MG63 (cell line): ENCODE results near the gene CDK2AP2. TPM values are rescaled to one million over a fixed set of nuclear protein-coding genes. Genes with fewer than 3 reads are reported as not detected.
"Not testable (repeated sequence)": the region's sequence is repeated elsewhere in the genome, so short reads cannot be mapped to it uniquely, and the experiment has no call there.

Experiments used
- DNase-seq: peaks from one replicate; pipeline ENCODE4 v3.0.0-alpha.2; 2020
- H3K27me3 ChIP-seq: fragments of 250-450 bp; sonication (Bioruptor Pico); 2 replicates; pipeline ENCODE4 v1.5.1; 2020; ENCODE audit warnings: mild to moderate bottlenecking, moderate library complexity
- H3K36me3 ChIP-seq: fragments of 250-450 bp; sonication (Bioruptor Pico); 2 replicates; pipeline ENCODE4 v1.5.1; 2020; ENCODE audit warnings: mild to moderate bottlenecking, moderate library complexity
- H3K4me3 ChIP-seq: fragments of 250-450 bp; sonication (Bioruptor Pico); 2 replicates; pipeline ENCODE4 v1.5.1; 2020; ENCODE audit warnings: mild to moderate bottlenecking, moderate library complexity
- H3K9me3 ChIP-seq: fragments of 250-450 bp; sonication (Bioruptor Pico); 2 replicates; pipeline ENCODE4 v1.5.1; 2020; ENCODE audit warnings: mild to moderate bottlenecking, moderate library complexity
- total RNA-seq: library from RNA; depleted of rRNA; stranded (reverse); fragments of >200 nt; shearing (Covaris generic); gene quantifications from 2 replicates; pipeline ENCODE4 v1.2.3, GENCODE V29; 2014; ENCODE audit warnings: low replicate concordance; rRNA removed

Gene CDK2AP2, protein sequence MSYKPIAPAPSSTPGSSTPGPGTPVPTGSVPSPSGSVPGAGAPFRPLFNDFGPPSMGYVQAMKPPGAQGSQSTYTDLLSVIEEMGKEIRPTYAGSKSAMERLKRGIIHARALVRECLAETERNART
- 14.1 and 14.8 TPM in 2 replicates for total RNA-seq

DNA sequence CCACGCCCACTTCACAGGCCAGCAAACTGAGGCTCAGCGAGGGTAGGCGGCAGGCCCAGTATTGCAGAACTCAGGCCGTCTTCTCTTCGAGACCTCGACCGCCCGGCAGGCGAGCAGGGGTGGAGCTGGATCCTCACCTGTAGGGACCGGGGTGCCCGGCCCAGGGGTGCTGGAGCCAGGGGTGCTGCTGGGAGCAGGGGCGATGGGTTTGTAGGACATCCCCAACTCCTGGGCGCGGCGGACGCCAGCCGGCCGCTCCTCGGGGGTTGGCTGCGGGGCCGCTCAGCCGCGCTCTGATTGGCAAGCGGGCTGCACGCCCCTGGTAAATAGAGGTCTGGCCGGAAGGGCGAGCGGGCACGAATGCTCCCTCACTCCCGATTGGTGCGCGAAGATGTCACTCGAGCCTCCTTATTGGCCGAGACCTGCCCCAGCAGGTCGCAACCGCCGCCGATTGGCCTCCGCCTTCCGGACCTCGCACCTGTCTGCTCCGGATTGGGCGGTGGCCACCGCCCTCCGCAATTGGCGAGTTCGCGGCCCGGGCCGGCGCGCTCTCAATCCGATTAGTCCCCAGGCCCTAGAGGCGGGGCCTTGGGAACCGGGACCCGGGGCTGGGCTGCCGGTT lies at the start of gene CDK2AP2:
Gene CDK2AP2, minus strand, starts transcription at position 299 of the 622 bp plus-strand sequence. Its CDS starts 80 bp downstream, at position 219.
- Histone ChIP-seq H3K4me3 (peak within 1 kb of the TSS; percentile 78), H3K36me3 (peaks cover 11% of the 10 kb centered on the region), H3K9me3 (no peaks in the 10 kb centered on the region), H3K27me3 (no peaks in the 10 kb centered on the region)
- DNase-seq: peak; percentile 100

DNA sequence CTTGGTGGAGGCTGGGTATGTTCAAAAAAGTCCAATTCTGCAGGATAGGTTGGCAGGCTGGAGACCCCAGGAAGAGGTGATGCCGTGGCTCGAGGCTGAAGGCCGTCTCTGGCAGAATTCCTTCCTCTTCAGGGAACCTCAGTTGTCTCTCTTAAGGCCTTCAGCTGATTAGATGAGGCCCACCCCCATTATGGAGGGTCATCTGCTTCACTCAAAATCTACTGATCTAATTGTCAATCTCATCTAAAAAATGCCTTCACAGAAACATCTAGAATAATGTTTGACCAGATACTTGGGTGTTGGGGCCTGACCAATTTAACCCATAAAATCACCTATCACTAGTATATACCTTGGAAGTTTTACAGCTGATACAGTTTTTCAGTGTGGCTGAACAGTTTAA lies 48.3 kb upstream of the CDK2AP2 start:
- DNase-seq: no peak
- no peaks in the 10 kb centered on the region; the same call in 1 of the 2 replicates for H3K9me3 ChIP-seq
- no peak overlapping the region for H3K4me3 ChIP-seq
- H3K27me3 ChIP-seq: no peaks in the 10 kb centered on the region
- no peaks in the 10 kb centered on the region for H3K36me3 ChIP-seq

DNA sequence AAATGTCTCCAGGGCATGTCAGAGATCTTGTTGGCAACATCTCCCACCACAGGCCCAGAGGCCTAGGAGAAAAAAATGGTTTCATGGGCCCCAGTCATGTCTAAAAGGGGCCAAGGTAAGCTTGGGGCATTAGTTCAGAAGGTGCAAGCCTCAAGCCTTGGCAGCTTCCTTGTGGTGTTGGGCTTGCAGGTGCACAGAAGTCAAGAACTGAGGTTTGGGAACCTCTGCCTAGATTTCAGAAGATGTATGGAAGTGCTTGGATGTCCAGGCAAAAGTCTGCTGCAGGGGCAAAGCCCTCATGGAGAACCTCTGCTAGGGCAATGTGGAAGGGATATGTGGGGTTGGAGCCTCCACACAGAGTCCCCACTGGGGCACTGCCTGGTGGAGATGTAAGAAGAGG lies 43.7 kb upstream of the CDK2AP2 start:
- not testable (repeated sequence) for H3K27me3 ChIP-seq, DNase-seq, H3K36me3 ChIP-seq, H3K4me3 ChIP-seq, H3K9me3 ChIP-seq

DNA sequence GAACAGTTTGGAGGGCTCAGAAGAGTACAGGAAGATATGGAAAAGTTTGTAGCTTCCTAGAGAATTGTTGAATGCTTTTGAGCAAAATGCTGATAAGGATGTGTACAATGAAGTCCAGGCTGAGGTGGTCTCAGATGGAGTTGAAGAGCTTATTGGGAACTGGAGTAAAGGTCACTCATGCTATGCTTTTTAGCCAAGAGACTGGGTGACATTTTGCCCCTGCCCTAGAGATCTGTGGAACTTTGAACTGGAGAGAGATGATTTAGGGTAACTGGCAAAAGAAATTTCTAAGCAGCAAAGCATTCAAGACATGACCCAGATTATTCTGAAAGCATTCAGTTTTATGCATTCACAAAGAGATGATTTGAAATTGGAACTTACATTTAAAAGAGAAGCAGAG lies 43.2 kb upstream of the CDK2AP2 start:
- no peak overlapping the region for H3K4me3 ChIP-seq
- no peak for DNase-seq

GRCh38 chr11:67548555-67549110 lies 40.7 kb upstream of the CDK2AP2 start:
- DNase-seq: no peak
- Histone ChIP-seq H3K36me3 (no peaks in the 10 kb centered on the region), H3K9me3 (no peaks in the 10 kb centered on the region; the same call in 1 of the 2 replicates), H3K4me3 (no peak overlapping the region), H3K27me3 (no peaks in the 10 kb centered on the region)

More for the DNA sequence above, 43.2 kb upstream of the CDK2AP2 start:
- no peaks in the 10 kb centered on the region for H3K27me3 ChIP-seq
- no peaks in the 10 kb centered on the region; the same call in 1 of the 2 replicates for H3K9me3 ChIP-seq
- H3K36me3 ChIP-seq: no peaks in the 10 kb centered on the region

GRCh38 chr11:67548112-67548511 lies 40.1 kb upstream of the CDK2AP2 start:
- not testable (repeated sequence) for H3K9me3 ChIP-seq, H3K27me3 ChIP-seq, H3K4me3 ChIP-seq, H3K36me3 ChIP-seq, DNase-seq

DNA sequence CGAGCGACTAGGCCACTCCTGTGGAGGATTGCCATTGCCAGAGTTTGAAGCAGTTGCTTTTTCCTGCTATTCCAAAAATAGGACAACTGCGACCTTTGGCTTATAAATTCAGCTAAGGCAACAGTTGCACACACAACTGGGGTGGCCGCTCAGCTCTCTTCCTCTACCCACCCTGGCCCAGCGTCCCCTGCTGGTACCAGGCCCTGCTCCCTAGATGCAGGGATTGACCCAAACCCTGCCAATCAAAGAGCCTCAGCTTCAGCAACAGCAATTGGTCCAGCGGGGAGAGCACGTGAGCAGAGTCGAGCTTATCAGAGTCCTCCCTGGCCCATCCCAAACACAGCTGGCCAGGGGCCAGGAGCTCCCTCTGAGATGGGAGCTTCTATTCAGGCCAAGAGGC lies 37.3 kb upstream of the CDK2AP2 start:
- H3K9me3 ChIP-seq: no peaks in the 10 kb centered on the region
- H3K36me3 ChIP-seq: no peaks in the 10 kb centered on the region
- no peaks in the 10 kb centered on the region for H3K27me3 ChIP-seq
- no peak overlapping the region for H3K4me3 ChIP-seq
- DNase-seq: no peak

DNA sequence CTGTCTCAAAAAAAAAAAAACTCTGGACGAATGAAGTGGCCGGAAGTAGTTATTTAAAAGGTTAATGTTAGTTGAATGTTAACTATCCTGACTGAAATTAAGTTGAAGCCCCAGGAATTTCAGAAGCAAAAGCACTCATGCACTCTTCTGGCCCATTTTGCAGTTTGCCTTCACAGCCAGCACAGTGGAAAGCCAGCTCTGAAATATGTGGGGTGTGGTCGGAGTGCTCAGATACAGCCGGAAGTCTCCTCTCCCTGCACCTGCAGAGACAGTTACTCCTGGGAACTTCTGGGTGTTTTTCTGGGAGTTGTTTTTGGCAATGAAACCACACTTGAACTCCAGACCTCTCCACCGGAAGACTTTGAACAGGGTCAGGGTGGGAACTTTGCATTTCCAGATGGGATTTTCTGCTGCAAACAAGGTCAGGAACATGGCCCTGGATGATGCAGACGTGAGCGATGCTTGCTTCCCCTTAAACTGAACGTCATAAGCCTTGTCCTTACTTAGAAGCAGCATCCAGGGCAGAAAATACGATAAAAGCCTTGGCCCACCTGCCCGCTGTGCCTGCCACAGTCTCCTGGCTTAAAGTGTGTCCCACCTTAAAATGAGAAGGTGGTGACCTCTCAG lies 36.8 kb upstream of the CDK2AP2 start:
- H3K9me3 ChIP-seq: no peaks in the 10 kb centered on the region
- H3K36me3 ChIP-seq: no peaks in the 10 kb centered on the region
- H3K27me3 ChIP-seq: no peaks in the 10 kb centered on the region
- DNase-seq: no peak
- no peak overlapping the region for H3K4me3 ChIP-seq

DNA sequence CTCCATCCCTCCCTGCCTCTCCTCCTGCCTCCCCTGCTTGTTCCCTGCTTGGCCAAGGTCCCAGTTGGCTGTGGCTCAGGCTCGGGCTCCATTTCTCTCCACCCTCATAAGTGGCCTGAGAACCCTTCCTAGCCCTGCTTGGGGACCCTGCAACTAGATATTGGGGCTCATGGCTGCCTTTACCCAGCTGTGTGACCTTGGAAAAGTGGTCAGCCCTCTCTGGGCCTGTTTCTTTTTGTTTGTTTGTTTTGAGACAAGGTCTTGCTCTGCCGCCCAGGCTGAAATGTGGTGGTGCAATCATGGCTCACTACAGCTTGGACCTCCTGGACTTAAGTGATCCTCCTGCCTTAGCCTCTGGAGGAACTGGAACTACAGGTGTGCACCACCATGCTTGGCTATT lies 35.6 kb upstream of the CDK2AP2 start:
- Histone ChIP-seq H3K4me3 (no peak overlapping the region), H3K27me3 (no peaks in the 10 kb centered on the region), H3K36me3 (no peaks in the 10 kb centered on the region), H3K9me3 (no peaks in the 10 kb centered on the region)
- DNase-seq: no peak

- no peaks in the 10 kb centered on the region for H3K27me3 ChIP-seq
- no peaks in the 10 kb centered on the region for H3K36me3 ChIP-seq
- no peaks in the 10 kb centered on the region for H3K9me3 ChIP-seq
- no peak overlapping the region for H3K4me3 ChIP-seq
- DNase-seq: no peak
Observed at GRCh38 chr11:67542971-67543370, 35.0 kb upstream of the CDK2AP2 start.

DNA sequence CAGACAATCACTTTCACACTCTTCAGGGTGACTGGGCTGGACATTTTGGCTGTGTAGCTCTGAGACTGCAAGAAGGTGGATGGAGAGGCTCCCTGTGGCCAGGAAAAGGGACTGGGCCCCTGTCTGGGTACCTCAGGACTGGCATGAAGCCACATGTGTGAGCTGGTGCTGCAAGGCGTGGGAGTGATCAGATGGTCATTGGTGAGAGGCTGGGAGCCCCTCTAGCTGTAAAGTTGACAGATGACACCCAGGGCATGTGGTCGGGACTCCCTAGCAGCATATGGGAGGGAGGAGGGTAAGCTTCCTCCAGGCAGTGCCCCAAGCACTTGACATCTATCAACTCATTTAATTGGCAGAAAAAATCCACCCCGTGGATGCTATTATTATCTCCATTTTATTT lies 34.2 kb upstream of the CDK2AP2 start:
- no peak for DNase-seq
- Histone ChIP-seq H3K27me3 (no peaks in the 10 kb centered on the region), H3K36me3 (no peaks in the 10 kb centered on the region), H3K4me3 (no peak overlapping the region), H3K9me3 (no peaks in the 10 kb centered on the region; the same call in 1 of the 2 replicates)

DNA sequence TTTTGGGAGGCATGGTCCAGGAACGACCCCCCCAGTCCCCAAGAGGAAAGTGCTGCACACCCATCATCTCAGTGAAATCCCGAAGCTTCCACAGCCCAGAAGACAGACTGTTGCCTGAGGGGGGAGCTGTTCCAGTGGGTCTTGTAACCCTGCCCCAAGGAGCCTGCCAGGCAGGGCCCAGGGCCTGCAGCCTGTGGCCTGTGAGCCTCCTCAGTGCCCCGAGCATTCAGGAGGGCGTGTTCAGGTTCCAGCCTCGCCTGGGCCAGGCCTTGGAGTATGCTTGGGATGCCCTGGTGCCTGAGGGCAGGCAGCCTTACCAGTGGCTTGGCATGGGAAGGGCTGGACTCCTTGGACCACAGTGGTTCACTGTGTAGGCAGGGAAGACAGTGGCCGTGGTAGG lies 33.2 kb upstream of the CDK2AP2 start:
- H3K9me3 ChIP-seq: no peaks in the 10 kb centered on the region; the same call in 1 of the 2 replicates
- H3K27me3 ChIP-seq: no peaks in the 10 kb centered on the region
- DNase-seq: no peak
- H3K36me3 ChIP-seq: no peaks in the 10 kb centered on the region
- H3K4me3 ChIP-seq: no peak overlapping the region

DNA sequence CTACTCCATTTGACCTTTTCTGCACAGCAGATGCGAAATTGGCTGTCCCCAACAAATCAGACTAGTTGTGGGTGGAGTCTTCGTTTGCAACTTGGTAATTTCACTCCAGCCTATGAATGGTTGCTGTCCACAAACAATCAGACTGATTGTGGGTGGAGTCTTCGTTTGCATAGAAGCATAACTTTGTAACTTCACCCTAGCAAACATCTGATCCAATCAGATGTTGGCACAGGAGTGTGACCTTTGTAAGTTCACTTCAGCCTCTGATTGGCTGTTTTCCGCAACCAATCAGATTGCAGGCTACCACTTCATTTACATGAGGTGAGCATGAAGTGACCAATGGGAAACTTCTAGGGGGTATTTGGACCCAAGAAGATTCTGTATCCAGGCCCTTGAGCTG lies 31.6 kb upstream of the CDK2AP2 start:
- H3K4me3 ChIP-seq: no peak overlapping the region
- no peaks in the 10 kb centered on the region for H3K27me3 ChIP-seq
- no peak for DNase-seq
- peaks cover 5% of the 10 kb centered on the region for H3K9me3 ChIP-seq
- no peaks in the 10 kb centered on the region for H3K36me3 ChIP-seq

DNA sequence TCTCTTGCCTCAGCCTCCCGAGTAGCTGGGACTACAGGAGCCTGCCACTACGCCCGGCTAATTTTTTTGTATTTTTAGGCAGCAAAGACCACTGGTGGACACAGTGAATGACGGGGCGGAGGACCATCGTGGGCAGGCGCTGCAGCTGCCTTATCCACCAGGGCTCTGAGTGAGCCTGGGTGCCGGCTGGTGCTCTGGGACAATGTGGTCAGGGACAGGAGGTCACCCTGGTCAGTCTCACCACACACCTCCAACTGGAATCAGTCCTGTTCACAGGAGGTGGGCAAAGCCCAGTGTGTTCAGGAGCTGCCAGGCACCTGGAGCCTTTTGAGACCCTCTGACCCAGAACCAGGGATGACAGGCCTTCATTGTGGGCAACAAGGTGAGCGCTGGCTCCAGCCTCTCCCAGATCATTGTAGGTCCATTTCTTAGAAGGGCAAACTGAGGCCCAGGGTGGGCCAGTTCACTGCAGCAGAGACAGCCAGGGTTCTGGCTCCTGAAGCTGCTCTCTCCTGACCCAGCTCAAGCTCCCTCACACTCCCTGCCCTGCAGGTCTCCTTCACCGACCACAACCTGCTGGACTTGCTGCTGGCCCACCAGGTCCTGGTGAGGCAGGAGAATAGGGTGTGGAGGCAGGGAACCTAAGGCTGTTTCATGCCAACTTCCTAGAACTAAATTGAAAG lies 31.0 kb upstream of the CDK2AP2 start:
- H3K4me3 ChIP-seq: no peak overlapping the region
- no peak for DNase-seq
- H3K27me3 ChIP-seq: no peaks in the 10 kb centered on the region
- H3K9me3 ChIP-seq: peaks cover 11% of the 10 kb centered on the region
- H3K36me3 ChIP-seq: no peaks in the 10 kb centered on the region

DNA sequence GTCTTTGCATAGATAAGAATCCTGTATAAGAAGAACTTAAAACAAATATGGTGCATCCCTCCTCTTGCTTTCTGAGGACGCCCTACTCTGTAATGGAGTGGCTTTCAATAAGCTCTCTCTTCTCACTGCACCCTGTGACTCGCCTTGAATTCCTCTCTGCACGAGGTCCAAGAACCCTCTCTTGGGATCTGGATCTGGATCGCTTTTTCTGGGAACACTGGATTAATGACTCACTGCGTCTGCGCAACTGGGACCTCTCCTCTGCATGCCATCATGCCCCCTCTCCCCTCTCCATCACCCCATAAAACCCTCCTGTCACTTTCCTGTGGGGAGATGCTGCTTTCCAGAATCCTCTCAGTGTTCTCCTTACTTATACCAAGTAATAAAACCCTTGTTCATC lies 30.3 kb upstream of the CDK2AP2 start:
- no peak for DNase-seq
- H3K36me3 ChIP-seq: no peaks in the 10 kb centered on the region
- no peaks in the 10 kb centered on the region for H3K27me3 ChIP-seq
- peaks cover 18% of the 10 kb centered on the region for H3K9me3 ChIP-seq
- no peak overlapping the region for H3K4me3 ChIP-seq

DNA sequence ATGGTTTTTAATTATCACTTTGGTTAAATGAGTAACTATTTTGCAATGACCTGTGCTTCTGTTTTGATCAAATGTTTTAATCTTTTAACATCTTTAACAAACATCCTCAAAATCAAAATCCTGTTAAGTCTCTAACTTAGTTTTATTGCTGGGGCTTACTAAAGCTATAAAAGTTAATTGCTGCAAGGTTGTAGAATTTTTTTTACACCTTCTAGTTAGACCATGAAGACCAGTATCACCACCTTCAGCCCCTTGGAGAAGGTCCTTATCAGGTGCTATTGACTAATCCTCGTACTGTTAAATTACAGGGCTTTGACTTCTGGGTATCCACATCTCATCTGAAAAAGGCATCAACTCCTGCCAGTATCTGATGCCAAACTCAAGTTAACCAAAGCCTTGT lies 27.6 kb upstream of the CDK2AP2 start:
- DNase-seq: no peak
- no peaks in the 10 kb centered on the region for H3K36me3 ChIP-seq
- no peaks in the 10 kb centered on the region for H3K27me3 ChIP-seq
- no peak overlapping the region for H3K4me3 ChIP-seq
- H3K9me3 ChIP-seq: peaks cover 20% of the 10 kb centered on the region

DNA sequence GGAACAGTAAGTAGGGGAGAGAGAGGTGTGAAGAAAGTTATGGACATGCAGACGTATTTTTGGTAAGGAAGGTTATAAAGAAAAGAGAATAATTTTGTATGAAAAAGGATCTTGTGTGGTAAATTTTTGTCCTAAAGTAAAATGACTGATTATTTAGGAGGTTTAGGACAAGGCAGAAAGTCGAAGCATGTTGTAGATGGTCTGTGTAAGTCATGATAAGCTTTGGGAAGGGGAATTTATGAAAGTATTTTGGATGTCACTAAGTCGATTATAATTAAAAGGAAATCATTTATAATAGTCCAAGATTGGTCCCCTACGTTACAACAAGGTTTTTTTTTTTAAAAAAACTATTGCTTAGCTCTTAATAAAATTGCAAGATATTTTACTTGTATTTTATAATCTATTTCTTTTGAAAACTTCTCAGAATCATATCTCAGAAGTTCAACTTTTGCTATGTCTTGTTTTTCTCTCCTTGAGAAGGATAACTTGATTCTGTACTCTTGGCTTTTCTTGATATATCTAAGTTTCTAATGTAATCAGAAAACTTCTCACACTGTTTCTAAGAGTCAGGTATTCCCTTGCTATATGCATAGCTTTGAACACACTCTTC lies 26.2 kb upstream of the CDK2AP2 start:
- Histone ChIP-seq H3K4me3 (no peak overlapping the region), H3K9me3 (peaks cover 20% of the 10 kb centered on the region), H3K27me3 (no peaks in the 10 kb centered on the region), H3K36me3 (no peaks in the 10 kb centered on the region)
- no peak for DNase-seq
